ENCODE results near the gene FUT1.
"Not testable (repeated sequence)": the region's sequence is repeated elsewhere in the genome, so short reads cannot be mapped to it uniquely, and the experiment has no call there.

FUT1 gene

GRCh38 chr19:48722196-48722708 lies 30.2 kb downstream of the FUT1 start:
- no peak overlapping the region for H3K27ac ChIP-seq (ENCODE audit: low read depth, low read length)
- H3K27me3 ChIP-seq (ENCODE audit: insufficient read depth, low read length) = no peaks in the 10 kb centered on the region
- H2AFZ ChIP-seq (ENCODE audit: low read length, unreplicated experiment) = no peak overlapping the region
- peaks cover 11% of the 10 kb centered on the region for H3K4me1 ChIP-seq (ENCODE audit: control insufficient read depth, insufficient read depth, low read length, unreplicated experiment)
- H3K36me3 ChIP-seq (ENCODE audit: insufficient read depth, low read length) = peaks cover 5% of the 10 kb centered on the region; the same call in 1 of the 2 replicates
- H3K4me3 ChIP-seq (ENCODE audit: low read depth, low read length) = no peak overlapping the region
- H3K79me2 ChIP-seq (ENCODE audit: control insufficient read depth, insufficient read depth, low read length, unreplicated experiment) = no peaks in the 10 kb centered on the region

GRCh38 chr19:48720613-48721296 lies 31.7 kb downstream of the FUT1 start:
- no peak overlapping the region for H2AFZ ChIP-seq (ENCODE audit: low read length, unreplicated experiment)
- no peaks in the 10 kb centered on the region for H3K79me2 ChIP-seq (ENCODE audit: control insufficient read depth, insufficient read depth, low read length, unreplicated experiment)
- H3K27me3 ChIP-seq (ENCODE audit: insufficient read depth, low read length) = no peaks in the 10 kb centered on the region
- no peaks in the 10 kb centered on the region for H3K36me3 ChIP-seq (ENCODE audit: insufficient read depth, low read length)
- H3K27ac ChIP-seq (ENCODE audit: low read depth, low read length) = peak overlapping the region; percentile 68
- peak overlapping the region; percentile 73 for H3K4me3 ChIP-seq (ENCODE audit: low read depth, low read length)
- H3K4me1 ChIP-seq (ENCODE audit: control insufficient read depth, insufficient read depth, low read length, unreplicated experiment) = peaks cover 18% of the 10 kb centered on the region

DNA sequence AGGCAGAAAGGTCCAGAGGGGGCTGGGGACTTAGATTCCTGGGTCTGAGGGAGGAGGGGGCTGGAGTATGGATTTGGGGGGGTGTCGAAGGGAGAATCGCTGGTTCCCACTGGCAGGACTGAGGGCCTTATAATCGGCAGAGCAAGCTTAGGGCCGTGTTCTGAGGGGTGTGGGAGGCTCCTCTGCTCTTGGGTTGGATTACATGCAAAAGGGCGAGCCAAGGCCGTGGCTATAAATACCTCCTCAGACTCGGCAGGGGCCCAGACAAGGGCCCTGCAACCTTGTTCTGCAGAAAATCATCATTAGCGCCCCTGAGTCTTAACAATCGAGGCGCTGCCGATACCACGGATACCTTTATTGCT lies 32.2 kb downstream of the FUT1 start:
- peaks cover 16% of the 10 kb centered on the region for H3K4me1 ChIP-seq (ENCODE audit: control insufficient read depth, insufficient read depth, low read length, unreplicated experiment)
- no peaks in the 10 kb centered on the region for H3K36me3 ChIP-seq (ENCODE audit: insufficient read depth, low read length)
- H2AFZ ChIP-seq (ENCODE audit: low read length, unreplicated experiment) = no peak overlapping the region
- H3K27me3 ChIP-seq (ENCODE audit: insufficient read depth, low read length) = no peaks in the 10 kb centered on the region
- H3K79me2 ChIP-seq (ENCODE audit: control insufficient read depth, insufficient read depth, low read length, unreplicated experiment) = no peaks in the 10 kb centered on the region
- H3K4me3 ChIP-seq (ENCODE audit: low read depth, low read length) = no peak overlapping the region
- no peak overlapping the region for H3K27ac ChIP-seq (ENCODE audit: low read depth, low read length)

- Histone ChIP-seq H3K27me3 (ENCODE audit: insufficient read depth, low read length) (no peaks in the 10 kb centered on the region), H3K27ac (ENCODE audit: low read depth, low read length) (no peak within 1 kb of the TSS), H3K36me3 (ENCODE audit: insufficient read depth, low read length) (no peaks in the 10 kb centered on the region), H2AFZ (ENCODE audit: low read length, unreplicated experiment) (no peak within 1 kb of the TSS), H3K4me1 (ENCODE audit: control insufficient read depth, insufficient read depth, low read length, unreplicated experiment) (peaks cover 16% of the 10 kb centered on the region), H3K79me2 (ENCODE audit: control insufficient read depth, insufficient read depth, low read length, unreplicated experiment) (no peaks in the 10 kb centered on the region), H3K4me3 (ENCODE audit: low read depth, low read length) (no peak within 1 kb of the TSS)
Observed at GRCh38 chr19:48719263-48720171, 32.9 kb downstream of the FUT1 start, which contains the start of gene MAMSTR. TSS of gene MAMSTR (minus strand) at chr19:48719725. CDS start at chr19:48719031, 694 bp downstream.

DNA sequence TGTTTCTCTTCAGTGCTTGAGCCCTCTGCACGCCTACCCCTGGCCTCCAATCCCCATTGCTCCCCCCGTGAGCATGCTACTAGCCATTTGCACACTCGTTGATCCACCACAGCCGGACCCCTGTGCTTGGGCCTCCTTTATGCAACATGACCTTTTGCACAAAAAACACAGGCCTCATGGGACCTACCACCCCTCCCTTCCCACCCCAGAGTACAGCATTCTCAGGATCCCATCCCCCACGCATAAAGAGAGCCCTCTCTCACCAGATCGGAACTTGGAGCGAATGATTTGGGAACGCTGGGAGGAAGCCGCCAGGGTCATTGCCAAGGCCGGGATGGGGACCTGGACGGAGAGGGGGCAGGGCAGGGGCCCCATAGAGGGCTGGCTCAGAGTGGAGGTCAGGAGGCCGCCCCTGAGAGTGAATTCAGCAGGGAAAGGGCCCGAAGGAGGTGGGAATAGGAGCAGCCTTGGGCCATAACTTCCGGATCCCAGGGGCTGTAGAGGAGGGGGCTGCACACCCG lies 33.7 kb downstream of the FUT1 start:
- Histone ChIP-seq H3K27me3 (ENCODE audit: insufficient read depth, low read length) (no peaks in the 10 kb centered on the region), H3K4me3 (ENCODE audit: low read depth, low read length) (no peak overlapping the region), H2AFZ (ENCODE audit: low read length, unreplicated experiment) (no peak overlapping the region), H3K4me1 (ENCODE audit: control insufficient read depth, insufficient read depth, low read length, unreplicated experiment) (peaks cover 15% of the 10 kb centered on the region), H3K36me3 (ENCODE audit: insufficient read depth, low read length) (no peaks in the 10 kb centered on the region), H3K79me2 (ENCODE audit: control insufficient read depth, insufficient read depth, low read length, unreplicated experiment) (no peaks in the 10 kb centered on the region), H3K27ac (ENCODE audit: low read depth, low read length) (no peak overlapping the region)

GRCh38 chr19:48718106-48718505 lies 34.3 kb downstream of the FUT1 start:
- not testable (repeated sequence) for H2AFZ ChIP-seq (ENCODE audit: low read length, unreplicated experiment); H3K79me2 ChIP-seq (ENCODE audit: control insufficient read depth, insufficient read depth, low read length, unreplicated experiment); H3K36me3 ChIP-seq (ENCODE audit: insufficient read depth, low read length); H3K27me3 ChIP-seq (ENCODE audit: insufficient read depth, low read length); H3K27ac ChIP-seq (ENCODE audit: low read depth, low read length); H3K4me3 ChIP-seq (ENCODE audit: low read depth, low read length)
- peaks cover 15% of the 10 kb centered on the region for H3K4me1 ChIP-seq (ENCODE audit: control insufficient read depth, insufficient read depth, low read length, unreplicated experiment)

- Histone ChIP-seq H3K4me3 (ENCODE audit: low read depth, low read length) (peak overlapping the region; percentile 66), H3K79me2 (ENCODE audit: control insufficient read depth, insufficient read depth, low read length, unreplicated experiment) (no peaks in the 10 kb centered on the region), H3K4me1 (ENCODE audit: control insufficient read depth, insufficient read depth, low read length, unreplicated experiment) (peaks cover 15% of the 10 kb centered on the region), H3K27ac (ENCODE audit: low read depth, low read length) (no peak overlapping the region), H2AFZ (ENCODE audit: low read length, unreplicated experiment) (peak overlapping the region; percentile 38), H3K36me3 (ENCODE audit: insufficient read depth, low read length) (no peaks in the 10 kb centered on the region), H3K27me3 (ENCODE audit: insufficient read depth, low read length) (no peaks in the 10 kb centered on the region)
Observed at GRCh38 chr19:48716562-48717291, 35.7 kb downstream of the FUT1 start.

DNA sequence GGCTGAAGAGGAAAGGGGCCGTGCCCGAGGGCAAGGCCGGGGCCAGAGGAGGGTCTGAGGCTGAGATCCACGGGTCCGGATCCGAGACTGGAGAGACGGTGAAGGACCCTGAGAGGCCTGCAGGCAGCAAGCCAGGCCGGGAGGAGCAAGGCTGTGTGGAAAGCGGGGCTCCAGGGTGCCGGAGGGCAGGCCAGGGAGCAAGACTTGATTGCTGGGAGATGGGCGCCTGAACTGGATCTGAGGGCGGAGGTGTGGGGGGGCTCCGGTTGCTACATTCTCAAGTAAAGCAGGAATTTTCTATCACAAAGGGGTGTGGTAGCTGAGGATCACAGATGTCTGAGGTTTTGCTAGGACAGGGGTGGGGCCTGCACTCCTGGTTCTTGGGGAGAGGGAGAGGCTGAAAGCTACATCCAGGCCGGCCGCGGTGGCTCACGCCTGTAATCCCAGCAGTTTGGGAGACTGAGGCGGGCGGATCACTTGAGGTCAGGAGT lies 36.7 kb downstream of the FUT1 start:
- Histone ChIP-seq H3K79me2 (ENCODE audit: control insufficient read depth, insufficient read depth, low read length, unreplicated experiment) (no peaks in the 10 kb centered on the region), H3K4me1 (ENCODE audit: control insufficient read depth, insufficient read depth, low read length, unreplicated experiment) (peaks cover 15% of the 10 kb centered on the region), H3K27ac (ENCODE audit: low read depth, low read length) (no peak overlapping the region), H3K4me3 (ENCODE audit: low read depth, low read length) (peak overlapping the region; percentile 73; the same call in 1 of the 2 replicates), H2AFZ (ENCODE audit: low read length, unreplicated experiment) (no peak overlapping the region), H3K36me3 (ENCODE audit: insufficient read depth, low read length) (no peaks in the 10 kb centered on the region), H3K27me3 (ENCODE audit: insufficient read depth, low read length) (no peaks in the 10 kb centered on the region)

- peaks cover 15% of the 10 kb centered on the region for H3K4me1 ChIP-seq (ENCODE audit: control insufficient read depth, insufficient read depth, low read length, unreplicated experiment)
- no peak overlapping the region for H2AFZ ChIP-seq (ENCODE audit: low read length, unreplicated experiment)
Observed at GRCh38 chr19:48714759-48715675, 37.4 kb downstream of the FUT1 start.

More at GRCh38 chr19:48714759-48715675, 37.4 kb downstream of the FUT1 start:
- H3K79me2 ChIP-seq (ENCODE audit: control insufficient read depth, insufficient read depth, low read length, unreplicated experiment) = no peaks in the 10 kb centered on the region
- no peaks in the 10 kb centered on the region for H3K36me3 ChIP-seq (ENCODE audit: insufficient read depth, low read length)
- no peaks in the 10 kb centered on the region for H3K27me3 ChIP-seq (ENCODE audit: insufficient read depth, low read length)
- H3K27ac ChIP-seq (ENCODE audit: low read depth, low read length) = no peak overlapping the region
- H3K4me3 ChIP-seq (ENCODE audit: low read depth, low read length) = peak overlapping the region; percentile 73

Measured in ACC112 (cell line).